Measurements from ENCODE around the gene CORO1A. TPM values are rescaled to one million over a fixed set of nuclear protein-coding genes. Genes with fewer than 3 reads are reported as not detected.

Gene CORO1A
- total RNA-seq, 1 donor from 2014 or later, result 843 TPM

Other genes starting within 250 kb of the CORO1A start
- gene TMEM219, start 221.5 kb upstream of the CORO1A start, total RNA-seq, result 52.1 and 59.0 TPM in 2 replicates
- gene TAOK2, start 209.7 kb upstream of the CORO1A start, total RNA-seq, result 36.0 and 36.5 TPM in 2 replicates
- 40.3 and 40.7 TPM in 2 replicates for gene HIRIP3, start 188.0 kb upstream of the CORO1A start, total RNA-seq
- 112 and 119 TPM in 2 replicates for gene INO80E, start 187.4 kb upstream of the CORO1A start, total RNA-seq
- 0.87 and 1.2 TPM in 2 replicates for gene DOC2A, start 172.6 kb upstream of the CORO1A start, total RNA-seq
- gene C16orf92, start 160.4 kb upstream of the CORO1A start, total RNA-seq, result not detected in 2 replicates
- 2.3 and 2.6 TPM in 2 replicates for gene TLCD3B, start 152.3 kb upstream of the CORO1A start, total RNA-seq
- 2,017 and 2,037 TPM in 2 replicates for gene ALDOA, start 117.8 kb upstream of the CORO1A start, total RNA-seq
- gene PPP4C, start 107.6 kb upstream of the CORO1A start, total RNA-seq, result 143 and 144 TPM in 2 replicates
- 2.7 and 2.9 TPM in 2 replicates for gene TBX6, start 91.7 kb upstream of the CORO1A start, total RNA-seq
- 14.0 and 14.2 TPM in 2 replicates for gene YPEL3, start 87.4 kb upstream of the CORO1A start, total RNA-seq
- gene GDPD3, start 70.1 kb upstream of the CORO1A start, total RNA-seq, result 6.4 and 7.7 TPM in 2 replicates
- 61.9 and 63.9 TPM in 2 replicates for gene MAPK3, start 60.4 kb upstream of the CORO1A start, total RNA-seq
- 225 and 245 TPM in 2 replicates for gene BOLA2B, start 10.1 kb downstream of the CORO1A start, total RNA-seq
- 58.4 and 65.3 TPM in 2 replicates for gene SLX1A, start 10.3 kb downstream of the CORO1A start, total RNA-seq
- 13.6 and 19.1 TPM in 2 replicates for gene SULT1A3, start 15.7 kb downstream of the CORO1A start, total RNA-seq
- 14.9 and 16.8 TPM in 2 replicates for gene NPIPB13, start 64.9 kb downstream of the CORO1A start, total RNA-seq
- gene CD2BP2, start 171.7 kb downstream of the CORO1A start, total RNA-seq, result 80.1 and 84.5 TPM in 2 replicates
- 63.4 and 64.4 TPM in 2 replicates for gene TBC1D10B, start 186.9 kb downstream of the CORO1A start, total RNA-seq
- gene MYL11, start 191.2 kb downstream of the CORO1A start, total RNA-seq, result 3.4 and 4.3 TPM in 2 replicates
- 169 and 173 TPM in 2 replicates for gene SEPTIN1, start 199.0 kb downstream of the CORO1A start, total RNA-seq
- gene ZNF48, start 211.8 kb downstream of the CORO1A start, total RNA-seq, result 13.4 TPM in 2 replicates
- gene ZNF771, start 224.0 kb downstream of the CORO1A start, total RNA-seq, result 8.3 and 9.3 TPM in 2 replicates
- gene DCTPP1, start 246.4 kb downstream of the CORO1A start, total RNA-seq, result 127 and 128 TPM in 2 replicates

Data from activated T-helper 2 cell treated with anti-CD3 and anti-CD28 coated beads, Interferon-gamma antibody, Interleukin-2, Interleukin-4, amounts not matched to agents 10 μg/mL and 5 μg/mL and 100 μg/mL, durations not matched to agents 14 hours and 24 hours and 36 hours (primary cell).